Measurements from ENCODE around the gene PIGT. TPM values are rescaled to one million over a fixed set of nuclear protein-coding genes. Genes with fewer than 3 reads are reported as not detected.

Gene PIGT
- total and polyA plus RNA-seq, 4 experiments from 2014 or later, result 81.9 to 92.2 (median 85.1) TPM

DNA sequence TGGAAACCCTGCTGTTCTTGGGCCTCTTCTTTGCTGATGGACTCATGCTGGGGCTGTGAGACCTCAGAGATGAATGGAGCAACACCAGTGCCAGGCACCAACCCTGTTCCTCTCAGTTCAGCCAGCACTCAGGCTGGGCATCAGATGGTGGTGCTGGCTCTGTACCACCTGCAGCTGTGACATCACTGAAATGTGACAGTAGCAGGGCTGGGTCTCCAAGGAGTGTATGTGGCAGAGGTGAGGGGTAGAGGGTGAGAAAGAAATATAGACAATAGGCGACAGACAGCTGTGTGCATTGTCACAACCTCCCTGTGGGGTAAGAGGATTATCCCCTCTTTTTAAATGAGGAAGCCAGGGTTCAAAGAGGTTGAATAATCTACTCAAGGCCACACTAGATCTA, 37.8 kb upstream of the PIGT start, which contains the start of gene TP53TG5:
TSS of gene TP53TG5 (minus strand) at position 135 of the 400 bp plus-strand sequence. CDS start at position 46, 89 bp downstream.
- H3K27ac Mint-ChIP-seq, result no peak within 1 kb of the TSS
- no peak for DNase-seq

DNA sequence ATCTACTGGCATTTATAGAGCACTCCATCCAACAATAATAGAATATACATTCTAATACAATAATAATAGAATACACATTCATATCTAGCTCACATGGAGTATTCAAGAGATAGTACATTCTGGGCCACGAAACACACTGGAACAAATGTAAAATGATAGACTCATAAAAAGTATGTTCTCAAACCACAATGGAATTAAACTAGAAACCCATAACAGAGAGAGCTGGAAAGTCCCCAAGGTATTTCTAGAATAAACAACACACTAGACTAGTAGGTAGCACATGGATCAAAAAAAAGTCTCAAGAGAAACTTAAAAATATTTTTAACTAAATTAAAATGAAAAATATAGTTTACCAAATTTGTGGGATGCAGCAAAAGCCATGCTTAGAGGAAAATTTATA, 28.7 kb upstream of the PIGT start:
- DNase-seq, result no peak
- peaks cover 0 to 5% (median 2%) of the 10 kb centered on the region in 4 donors for H3K4me1 Mint-ChIP-seq
- Histone ChIP-seq H3K4me1 (ENCODE audit: insufficient read depth, low read length) (no peaks in the 10 kb centered on the region), H3K27me3 (ENCODE audit: insufficient read depth, low read length) (no peaks in the 10 kb centered on the region), H3K27ac (ENCODE audit: low read depth, low read length) (no peak overlapping the region), H3K9me3 (ENCODE audit: control insufficient read depth in 1 of 2, low read length in 2 of 2) (no peaks in the 10 kb centered on the region), H3K4me3 (ENCODE audit: low read length in 2 of 2) (no peak overlapping the region), H3K36me3 (ENCODE audit: insufficient read depth, low read length) (no peaks in the 10 kb centered on the region)
- H3K36me3 Mint-ChIP-seq, result peaks cover 1 to 9% of the 10 kb centered on the region in 2 donors
- ChIA-PET POLR2A (ENCODE audit: partially characterized antibody) (interaction anchor here (0.9 to 2.2 kb wide), 2 partner anchors 14 to 28 kb away, joined by 3 to 13 read pairs; partner anchors contain the start of gene PIGT), CTCF (ENCODE audit: partially characterized antibody) (interaction anchor here (1.0 to 3.1 kb wide), 5 partner anchors 10 to 68 kb away, joined by 3 to 10 read pairs (median 4); partner anchors contain the start of gene DBNDD2)
- intact Hi-C loops (cut with micrococcal nuclease), result no loop called here
- no peaks in the 10 kb centered on the region for H3K27me3 Mint-ChIP-seq
- peaks cover 0 to 2% (median 0%) of the 10 kb centered on the region in 8 donors for H3K9me3 Mint-ChIP-seq
- no peak overlapping the region for H3K4me3 Mint-ChIP-seq
- H3K27ac Mint-ChIP-seq, result no peak overlapping the region

More for the DNA sequence above, 37.8 kb upstream of the PIGT start, which contains the start of gene TP53TG5:
- ChIA-PET CTCF (ENCODE audit: partially characterized antibody) (interaction anchor here (1.5 to 20.6 kb wide), 3 partner anchors 57 to 392 kb away, joined by 4 to 543 read pairs (median 4); no protein-coding TSS in a partner anchor), POLR2A (ENCODE audit: partially characterized antibody) (no interaction called here)
- Histone ChIP-seq H3K4me3 (ENCODE audit: low read length in 2 of 2) (no peak within 1 kb of the TSS), H3K27me3 (ENCODE audit: insufficient read depth, low read length) (no peaks in the 10 kb centered on the region), H3K9me3 (ENCODE audit: control insufficient read depth in 1 of 2, low read length in 2 of 2) (no peaks in the 10 kb centered on the region), H3K4me1 (ENCODE audit: insufficient read depth, low read length) (peaks cover 2% of the 10 kb centered on the region), H3K27ac (ENCODE audit: low read depth, low read length) (no peak within 1 kb of the TSS), H3K36me3 (ENCODE audit: insufficient read depth, low read length) (no peaks in the 10 kb centered on the region)
- Mint-ChIP-seq H3K36me3 (peaks cover 8 to 12% of the 10 kb centered on the region in 2 donors), H3K9me3 (no peaks in the 10 kb centered on the region), H3K4me3 (no peak within 1 kb of the TSS), H3K4me1 (peaks cover 5 to 13% (median 9%) of the 10 kb centered on the region in 4 donors), H3K27me3 (no peaks in the 10 kb centered on the region)
- intact Hi-C loops (cut with micrococcal nuclease), result no loop called here

DNA sequence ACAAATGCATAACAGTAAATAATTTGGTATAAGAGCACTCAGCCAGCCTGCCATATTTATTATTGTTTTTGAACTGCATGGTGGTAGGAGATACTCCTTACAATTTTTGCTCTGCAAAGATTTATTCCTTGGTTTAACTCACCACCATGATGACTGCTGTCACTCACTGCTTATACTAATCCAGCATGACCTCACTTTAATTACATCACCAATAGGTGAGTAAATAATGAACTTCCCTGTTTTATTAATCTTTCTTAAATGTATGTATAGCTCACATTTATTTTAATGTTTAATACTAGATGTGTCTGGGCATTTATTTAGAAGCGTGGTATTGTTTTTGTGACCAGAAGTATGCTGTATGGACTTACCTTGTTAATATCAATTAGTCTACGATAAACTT, 25.0 kb upstream of the PIGT start:
- Mint-ChIP-seq H3K27me3 (no peaks in the 10 kb centered on the region), H3K4me1 (peaks cover 0 to 5% (median 2%) of the 10 kb centered on the region in 4 donors), H3K4me3 (no peak overlapping the region), H3K36me3 (peaks cover 4 to 15% of the 10 kb centered on the region in 2 donors), H3K27ac (no peak overlapping the region), H3K9me3 (peaks cover 0 to 2% (median 0%) of the 10 kb centered on the region in 8 donors)
- ChIA-PET CTCF (ENCODE audit: partially characterized antibody) (interaction anchor here (3.8 kb wide), 1 partner anchor 17 kb away, joined by 18 read pairs; no protein-coding TSS in a partner anchor), POLR2A (ENCODE audit: partially characterized antibody) (no interaction called here)
- Histone ChIP-seq H3K4me3 (ENCODE audit: low read length in 2 of 2) (no peak overlapping the region), H3K27ac (ENCODE audit: low read depth, low read length) (no peak overlapping the region), H3K27me3 (ENCODE audit: insufficient read depth, low read length) (no peaks in the 10 kb centered on the region), H3K4me1 (ENCODE audit: insufficient read depth, low read length) (no peaks in the 10 kb centered on the region), H3K9me3 (ENCODE audit: control insufficient read depth in 1 of 2, low read length in 2 of 2) (no peaks in the 10 kb centered on the region), H3K36me3 (ENCODE audit: insufficient read depth, low read length) (no peaks in the 10 kb centered on the region)
- DNase-seq, result no peak
- intact Hi-C loops (cut with micrococcal nuclease), result no loop called here

DNA sequence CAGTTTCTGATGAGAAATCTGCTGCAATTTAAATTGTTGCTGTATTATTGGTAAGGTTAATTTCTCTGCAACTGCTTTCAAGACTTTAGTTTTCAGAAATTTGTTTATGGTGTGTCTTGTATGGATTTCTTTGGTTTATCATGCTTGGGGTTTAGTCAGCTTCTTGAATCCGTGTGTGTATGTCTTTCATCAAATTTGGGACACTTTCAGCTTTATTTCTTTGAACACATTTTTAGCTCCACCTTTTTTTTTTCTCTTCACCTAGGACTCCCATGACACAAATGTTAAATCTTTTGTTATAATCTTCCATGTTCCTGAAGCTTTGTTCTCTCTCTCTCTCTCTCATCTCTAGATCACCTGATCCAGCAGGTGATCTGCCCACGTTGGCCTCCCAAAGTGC, 24.4 kb upstream of the PIGT start:
- Histone ChIP-seq H3K36me3 (ENCODE audit: insufficient read depth, low read length) (no peaks in the 10 kb centered on the region), H3K4me1 (ENCODE audit: insufficient read depth, low read length) (no peaks in the 10 kb centered on the region), H3K27ac (ENCODE audit: low read depth, low read length) (no peak overlapping the region), H3K27me3 (ENCODE audit: insufficient read depth, low read length) (no peaks in the 10 kb centered on the region), H3K9me3 (ENCODE audit: control insufficient read depth in 1 of 2, low read length in 2 of 2) (no peaks in the 10 kb centered on the region), H3K4me3 (ENCODE audit: low read length in 2 of 2) (no peak overlapping the region)
- H3K27ac Mint-ChIP-seq, result peak overlapping the region in 2 of 7 donors; percentile 2 to 57
- peaks cover 4 to 15% of the 10 kb centered on the region in 2 donors for H3K36me3 Mint-ChIP-seq
- intact Hi-C loops (cut with micrococcal nuclease), result no loop called here
- DNase-seq, result no peak
- peaks cover 0 to 2% (median 0%) of the 10 kb centered on the region in 8 donors for H3K9me3 Mint-ChIP-seq
- H3K4me1 Mint-ChIP-seq, result peaks cover 0 to 5% (median 2%) of the 10 kb centered on the region in 4 donors
- ChIA-PET CTCF (ENCODE audit: partially characterized antibody) (interaction anchor here (2.1 to 3.8 kb wide), 2 partner anchors 18 to 45 kb away, joined by 9 to 18 read pairs; no protein-coding TSS in a partner anchor), POLR2A (ENCODE audit: partially characterized antibody) (no interaction called here)
- no peak overlapping the region for H3K4me3 Mint-ChIP-seq
- H3K27me3 Mint-ChIP-seq, result no peaks in the 10 kb centered on the region

GRCh38 chr20:45392733-45393132, 23.2 kb upstream of the PIGT start:
- no peak for DNase-seq
- ChIA-PET CTCF (ENCODE audit: partially characterized antibody) (interaction anchor here (0.6 to 3.8 kb wide), 3 partner anchors 19 to 44 kb away, joined by 4 to 18 read pairs (median 9); no protein-coding TSS in a partner anchor), POLR2A (ENCODE audit: partially characterized antibody) (no interaction called here)
- Histone ChIP-seq H3K27ac (ENCODE audit: low read depth, low read length) (no peak overlapping the region), H3K27me3 (ENCODE audit: insufficient read depth, low read length) (no peaks in the 10 kb centered on the region), H3K4me1 (ENCODE audit: insufficient read depth, low read length) (no peaks in the 10 kb centered on the region), H3K4me3 (ENCODE audit: low read length in 2 of 2) (no peak overlapping the region), H3K36me3 (ENCODE audit: insufficient read depth, low read length) (no peaks in the 10 kb centered on the region), H3K9me3 (ENCODE audit: control insufficient read depth in 1 of 2, low read length in 2 of 2) (no peaks in the 10 kb centered on the region)
- peaks cover 0 to 4% (median 2%) of the 10 kb centered on the region in 4 donors for H3K4me1 Mint-ChIP-seq
- H3K27ac Mint-ChIP-seq, result no peak overlapping the region
- peaks cover 4 to 10% of the 10 kb centered on the region in 2 donors for H3K36me3 Mint-ChIP-seq
- H3K9me3 Mint-ChIP-seq, result no peaks in the 10 kb centered on the region
- no peaks in the 10 kb centered on the region for H3K27me3 Mint-ChIP-seq
- H3K4me3 Mint-ChIP-seq, result no peak overlapping the region
- intact Hi-C loops (cut with micrococcal nuclease), result no loop called here

DNA sequence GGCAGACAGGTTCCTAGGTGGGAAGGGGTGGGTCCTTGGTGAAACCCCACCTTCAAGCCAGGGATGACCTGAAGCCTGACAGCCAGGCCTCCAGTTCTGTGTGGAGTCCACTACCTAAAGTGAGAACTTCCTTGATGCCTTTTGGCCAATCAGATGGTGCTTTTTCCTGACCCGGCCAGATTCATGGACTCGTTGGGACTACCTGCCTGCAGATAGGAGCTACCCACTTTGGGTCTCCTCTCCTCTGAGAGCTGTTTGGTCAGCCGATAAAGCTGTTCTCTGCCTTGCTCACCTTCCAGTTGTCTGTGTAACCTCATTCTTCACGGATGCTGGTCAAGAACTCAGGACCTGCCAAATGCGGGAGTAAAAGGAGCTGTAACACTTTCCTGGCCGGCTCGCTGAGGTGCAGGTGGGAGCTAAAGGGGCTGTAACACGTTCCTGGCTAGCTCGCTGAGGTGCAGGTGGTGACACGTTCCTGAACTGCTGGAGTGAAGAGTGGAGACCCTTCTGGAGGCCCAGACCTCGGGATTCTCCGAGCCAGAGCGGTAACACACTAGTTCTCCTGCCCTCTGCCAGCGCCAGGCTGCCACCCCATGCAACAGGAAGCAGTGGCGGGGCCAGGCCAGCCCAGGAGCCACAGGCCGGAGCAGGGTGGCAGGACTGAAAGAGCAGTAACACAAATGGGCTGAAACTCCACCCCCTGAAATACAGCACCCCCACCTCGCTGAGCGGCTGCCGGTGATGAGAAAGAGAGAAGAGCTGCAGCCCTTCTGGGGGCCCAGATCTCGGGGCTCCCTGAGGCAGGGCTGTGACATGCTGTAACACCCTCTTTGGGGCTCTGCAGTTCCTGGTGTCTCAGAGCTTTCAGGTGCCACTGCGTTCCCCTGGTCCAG, 21.5 kb upstream of the PIGT start:
- ChIA-PET POLR2A (ENCODE audit: partially characterized antibody) (no interaction called here), CTCF (ENCODE audit: partially characterized antibody) (interaction anchor here (0.8 to 3.8 kb wide), 4 partner anchors 18 to 58 kb away, joined by 3 to 18 read pairs (median 4); no protein-coding TSS in a partner anchor)
- no peak overlapping the region for H3K4me3 Mint-ChIP-seq
- H3K4me3 ChIP-seq (ENCODE audit: low read length in 2 of 2), result no peak overlapping the region
- peaks cover 0 to 2% (median under 1%) of the 10 kb centered on the region in 8 donors for H3K9me3 Mint-ChIP-seq
- H3K36me3 ChIP-seq (ENCODE audit: insufficient read depth, low read length), result no peaks in the 10 kb centered on the region
- H3K27me3 ChIP-seq (ENCODE audit: insufficient read depth, low read length), result no peaks in the 10 kb centered on the region
- no peaks in the 10 kb centered on the region for H3K4me1 ChIP-seq (ENCODE audit: insufficient read depth, low read length)
- H3K36me3 Mint-ChIP-seq, result peaks cover 3 to 13% of the 10 kb centered on the region in 2 donors
- no peak for DNase-seq
- H3K27ac ChIP-seq (ENCODE audit: low read depth, low read length), result no peak overlapping the region
- H3K4me1 Mint-ChIP-seq, result peaks cover 0 to 4% (median 2%) of the 10 kb centered on the region in 4 donors
- no peaks in the 10 kb centered on the region for H3K27me3 Mint-ChIP-seq
- H3K9me3 ChIP-seq (ENCODE audit: control insufficient read depth in 1 of 2, low read length in 2 of 2), result no peaks in the 10 kb centered on the region
- H3K27ac Mint-ChIP-seq, result no peak overlapping the region
- intact Hi-C loops (cut with micrococcal nuclease), result no loop called here

DNA sequence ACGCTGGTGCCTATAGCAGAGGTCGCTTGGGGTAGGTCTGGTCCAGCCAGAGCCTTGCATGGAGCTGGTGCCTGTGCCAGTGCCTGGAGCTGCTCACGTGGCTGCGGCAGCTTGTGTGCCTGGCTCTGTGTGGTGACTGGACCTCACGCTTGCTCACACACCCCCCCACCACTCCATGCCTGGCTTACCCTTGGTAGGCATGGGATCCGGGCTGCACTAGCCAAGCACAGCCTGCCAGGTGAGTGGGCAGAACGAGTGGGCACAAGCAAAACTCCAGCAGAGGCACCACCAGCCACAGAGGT, 20.9 kb upstream of the PIGT start:
- ChIA-PET CTCF (ENCODE audit: partially characterized antibody) (interaction anchor here (1.0 kb wide), 1 partner anchor 21 kb away, joined by 4 read pairs; no protein-coding TSS in a partner anchor), POLR2A (ENCODE audit: partially characterized antibody) (no interaction called here)
- DNase-seq, result no peak
- Histone ChIP-seq H3K9me3 (ENCODE audit: control insufficient read depth in 1 of 2, low read length in 2 of 2) (no peaks in the 10 kb centered on the region), H3K27ac (ENCODE audit: low read depth, low read length) (no peak overlapping the region), H3K27me3 (ENCODE audit: insufficient read depth, low read length) (no peaks in the 10 kb centered on the region), H3K36me3 (ENCODE audit: insufficient read depth, low read length) (no peaks in the 10 kb centered on the region), H3K4me3 (ENCODE audit: low read length in 2 of 2) (no peak overlapping the region), H3K4me1 (ENCODE audit: insufficient read depth, low read length) (no peaks in the 10 kb centered on the region)
- Mint-ChIP-seq H3K4me1 (peaks cover 0 to 4% (median 2%) of the 10 kb centered on the region in 4 donors), H3K27me3 (no peaks in the 10 kb centered on the region), H3K9me3 (peaks cover 2 to 8% (median 5%) of the 10 kb centered on the region in 8 donors), H3K36me3 (peaks cover 9 to 19% of the 10 kb centered on the region in 2 donors), H3K4me3 (no peak overlapping the region), H3K27ac (no peak overlapping the region)
- intact Hi-C loops (cut with micrococcal nuclease), result no loop called here
